Bronchial epithelial cell (primary cell): ENCODE data around the gene TMEM51. TPM values are rescaled to one million over a fixed set of nuclear protein-coding genes. Genes with fewer than 3 reads are reported as not detected.

Experiments
- DNase-seq: peaks from one replicate; pipeline ENCODE4 v3.0.0-alpha.2; 2010; ENCODE audit warnings: low read depth
- FAIRE-seq: peaks from 2 replicates; lab custom pipeline; 2011; peaks lifted over from hg19 to GRCh38; lab: Jason Lieb, UNC
- H3K27me3 ChIP-seq: 2 replicates; pipeline ENCODE4 v1.5.1; 2011; ENCODE audit warnings: low read length; ENCODE audit not compliant: control insufficient read depth, insufficient read depth
- H3K36me3 ChIP-seq: 2 replicates; pipeline ENCODE4 v1.5.1; 2011; ENCODE audit warnings: low read length; ENCODE audit not compliant: control insufficient read depth, insufficient read depth
- H3K4me3 ChIP-seq: 2 replicates; pipeline ENCODE4 v1.5.1; 2011; ENCODE audit warnings: mild to moderate bottlenecking, low read depth, low read length, control low read depth
- CTCF ChIP-seq: IDR thresholded peaks from 2 replicates; pipeline ENCODE4 v1.5.1; 2011; ENCODE audit warnings: mild to moderate bottlenecking, moderate library complexity, low read length, control low read depth, inconsistent platforms; ENCODE audit not compliant: insufficient read depth, severe bottlenecking
- total RNA-seq: library from RNA; depleted of rRNA; stranded (reverse); fragments of >200 nt; gene quantifications from 2 replicates; pipeline ENCODE4 v1.2.1, GENCODE V29; 2014

Gene TMEM51
- total RNA-seq, 1 donor from 2014 or later, result 5.3 TPM

- TF ChIP-seq CTCF, result no peak
- H3K4me3 ChIP-seq, result no peak overlapping the region
- no peak for FAIRE-seq
- H3K36me3 ChIP-seq, result no peaks in the 10 kb centered on the region
- no peak for DNase-seq
- H3K27me3 ChIP-seq, result no peaks in the 10 kb centered on the region
These were observed 1.6 kb downstream of the TMEM51 start for GRCh38 chr1:15155191-15155590.

GRCh38 chr1:15155888-15156741, 2.6 kb downstream of the TMEM51 start:
- Histone ChIP-seq H3K27me3 (no peaks in the 10 kb centered on the region), H3K4me3 (no peak overlapping the region), H3K36me3 (no peaks in the 10 kb centered on the region)
- DNase-seq (no peak), FAIRE-seq (no peak)
- TF ChIP-seq CTCF, result no peak

GRCh38 chr1:15156807-15157380, 3.3 kb downstream of the TMEM51 start:
- DNase-seq, result no peak
- no peaks in the 10 kb centered on the region for H3K27me3 ChIP-seq
- H3K4me3 ChIP-seq, result no peak overlapping the region
- no peak for TF ChIP-seq CTCF
- FAIRE-seq, result no peak
- H3K36me3 ChIP-seq, result no peaks in the 10 kb centered on the region

- FAIRE-seq (peak; percentile 18), DNase-seq (no peak)
- H3K4me3 ChIP-seq, result no peak overlapping the region
- no peaks in the 10 kb centered on the region for H3K36me3 ChIP-seq
- no peak for TF ChIP-seq CTCF
- no peaks in the 10 kb centered on the region for H3K27me3 ChIP-seq
These were observed 4.2 kb downstream of the TMEM51 start for GRCh38 chr1:15157524-15158399.

GRCh38 chr1:15158506-15159165, 5.1 kb downstream of the TMEM51 start:
- no peak for TF ChIP-seq CTCF
- DNase-seq (peak; percentile 81), FAIRE-seq (no peak)
- Histone ChIP-seq H3K4me3 (no peak overlapping the region), H3K36me3 (no peaks in the 10 kb centered on the region), H3K27me3 (no peaks in the 10 kb centered on the region)
